Stimulated activated CD4-positive, alpha-beta T cell treated with anti-CD3 and anti-CD28 coated beads, TNF-alpha, amount 100 ng/mL, for 24 hours (primary cell): ENCODE results near the gene HELZ2.

Experiments used
- DNase-seq, 3 experiments: peaks; one replicate each; pipeline ENCODE4 v3.0.0-alpha.2; 2020; ENCODE audit warnings: low read depth in 3 of 3

The HELZ2 gene

DNA sequence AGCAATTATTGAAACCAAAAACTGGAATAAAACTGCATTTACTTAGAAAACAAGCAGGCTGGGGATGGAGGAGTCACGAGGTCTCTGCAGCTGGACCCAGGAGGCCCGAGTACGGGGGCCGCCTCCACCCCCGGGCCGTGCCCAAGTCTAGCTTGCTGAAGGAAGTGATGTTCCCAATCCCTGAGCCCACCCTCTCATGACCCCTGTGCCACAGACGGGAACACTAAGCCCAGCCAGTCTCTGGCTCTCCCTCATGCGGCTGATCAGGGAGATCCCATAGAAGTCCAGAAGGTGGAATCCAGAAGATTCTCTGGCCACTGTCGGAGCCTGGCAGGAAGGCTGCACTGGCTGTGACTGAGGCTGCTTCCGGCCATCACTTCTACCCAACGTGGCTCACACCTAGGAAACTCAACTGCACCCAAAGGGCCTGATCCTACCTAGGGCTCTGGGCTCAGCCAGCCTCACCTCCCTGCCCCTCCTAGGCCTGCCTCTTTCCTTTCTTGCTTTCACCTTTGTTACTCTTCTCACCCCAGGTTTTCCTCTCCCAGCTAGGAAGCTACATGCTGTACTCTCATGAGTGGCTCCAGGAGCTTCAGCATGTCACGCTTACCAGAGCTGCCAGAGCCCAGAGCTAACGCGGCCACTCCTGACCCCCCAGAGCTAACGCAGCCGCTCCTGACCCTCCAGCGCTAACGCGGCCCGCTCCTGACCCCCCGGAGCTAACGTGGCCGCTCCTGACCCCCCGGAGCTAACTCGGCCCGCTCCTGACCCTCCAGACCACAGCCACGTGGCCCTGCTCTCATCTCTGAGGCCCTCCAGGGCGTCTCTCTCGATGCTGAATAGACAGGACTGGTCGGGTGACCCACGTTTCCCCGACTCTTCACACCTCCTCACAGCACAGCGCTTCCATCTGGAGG lies 24.7 kb upstream of the HELZ2 start:
- no peak for DNase-seq

- DNase-seq = no peak
Observed at GRCh38 chr20:63597651-63598478, 23.8 kb upstream of the HELZ2 start.

- no peak for DNase-seq
Observed at GRCh38 chr20:63596423-63596822, 22.4 kb upstream of the HELZ2 start.

DNA sequence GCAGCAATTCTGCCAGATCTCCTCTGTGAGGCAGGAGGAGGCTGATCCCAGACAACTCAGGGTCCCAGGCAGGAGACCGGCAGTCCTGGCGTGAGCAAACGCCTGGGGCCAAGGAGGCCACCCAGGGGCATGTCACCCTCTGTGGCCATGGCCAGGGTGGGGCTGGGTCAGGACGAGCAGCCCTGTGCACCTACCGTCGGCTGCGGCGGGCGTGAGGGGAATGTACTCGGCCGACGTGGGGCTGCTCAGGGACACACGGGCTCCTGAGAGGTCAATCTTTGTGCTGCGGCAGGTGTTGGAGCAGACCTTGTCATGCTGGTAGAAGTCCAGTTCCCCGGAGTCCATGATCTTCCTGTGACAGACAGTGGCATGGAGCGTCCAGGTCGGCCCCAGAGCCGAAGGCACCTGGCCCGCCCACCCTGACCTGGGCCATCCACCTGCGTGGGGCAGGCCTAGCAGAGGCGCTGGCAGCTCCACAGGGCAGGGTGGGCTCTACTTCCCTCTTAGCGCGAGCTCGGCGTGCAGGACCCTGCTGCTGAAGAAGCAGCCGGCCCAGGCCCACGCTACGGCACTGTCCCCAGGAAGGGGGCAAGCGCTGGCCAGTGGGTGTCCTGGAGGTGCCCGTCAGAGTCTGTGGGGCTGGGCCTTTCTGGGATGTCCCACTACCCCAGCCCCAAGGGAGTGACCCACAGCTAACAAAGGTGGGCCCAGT lies 21.5 kb upstream of the HELZ2 start:
- no peak for DNase-seq

GRCh38 chr20:63594043-63594561 lies 20.1 kb upstream of the HELZ2 start:
- DNase-seq = no peak

DNA sequence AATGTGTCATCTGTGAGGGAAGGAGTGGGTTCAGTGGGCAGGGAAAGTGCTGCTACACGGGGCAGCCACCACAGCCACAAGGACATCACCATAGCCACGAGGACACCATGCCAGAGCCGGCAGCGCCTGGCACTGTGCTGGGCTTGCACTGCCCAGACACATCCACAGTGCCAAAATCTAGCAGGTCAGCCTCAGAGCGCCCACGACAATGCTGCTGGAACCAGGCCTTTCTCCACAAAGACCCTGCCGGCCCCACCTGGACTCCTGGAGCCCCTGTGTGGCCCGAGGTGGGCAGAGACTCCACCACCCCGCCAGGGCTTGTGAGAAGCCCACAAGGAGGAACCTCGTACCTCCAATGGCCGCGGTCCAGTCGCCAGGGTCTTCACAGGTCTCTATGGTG lies 18.6 kb upstream of the HELZ2 start:
- DNase-seq = no peak

GRCh38 chr20:63591786-63592355 lies 17.8 kb upstream of the HELZ2 start:
- no peak for DNase-seq

- no peak for DNase-seq
Observed at GRCh38 chr20:63591147-63591533, 17.1 kb upstream of the HELZ2 start.

- no peak for DNase-seq
Observed at GRCh38 chr20:63590218-63591146, 16.4 kb upstream of the HELZ2 start.

GRCh38 chr20:63589261-63590217 lies 15.5 kb upstream of the HELZ2 start:
- no peak for DNase-seq

DNA sequence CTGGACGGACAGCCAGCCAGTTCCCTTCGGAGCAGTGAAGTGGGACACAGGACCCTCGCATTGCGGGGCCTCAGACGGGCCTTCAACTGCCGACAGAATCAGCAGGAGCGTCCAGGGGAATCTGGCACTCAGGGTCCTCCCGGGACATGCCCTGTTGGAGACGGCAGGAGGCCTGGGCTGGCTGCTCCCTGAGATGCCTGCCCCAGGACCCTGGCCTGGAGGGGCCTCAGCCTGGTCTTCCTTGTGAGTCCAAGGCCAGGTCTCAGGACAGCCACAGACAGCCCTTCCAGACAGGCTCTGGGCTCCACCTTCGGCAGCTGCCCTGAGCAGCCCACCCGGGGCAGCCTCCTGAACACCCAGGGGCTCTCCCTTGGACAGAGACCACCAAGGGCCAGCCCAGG lies 14.6 kb upstream of the HELZ2 start:
- no peak for DNase-seq

- DNase-seq = no peak
Observed at GRCh38 chr20:63587776-63588591, 13.9 kb upstream of the HELZ2 start.

GRCh38 chr20:63587256-63587655 lies 13.2 kb upstream of the HELZ2 start:
- DNase-seq = no peak

GRCh38 chr20:63586797-63587196 lies 12.8 kb upstream of the HELZ2 start:
- no peak for DNase-seq

GRCh38 chr20:63585616-63586565 lies 11.9 kb upstream of the HELZ2 start:
- no peak for DNase-seq

DNA sequence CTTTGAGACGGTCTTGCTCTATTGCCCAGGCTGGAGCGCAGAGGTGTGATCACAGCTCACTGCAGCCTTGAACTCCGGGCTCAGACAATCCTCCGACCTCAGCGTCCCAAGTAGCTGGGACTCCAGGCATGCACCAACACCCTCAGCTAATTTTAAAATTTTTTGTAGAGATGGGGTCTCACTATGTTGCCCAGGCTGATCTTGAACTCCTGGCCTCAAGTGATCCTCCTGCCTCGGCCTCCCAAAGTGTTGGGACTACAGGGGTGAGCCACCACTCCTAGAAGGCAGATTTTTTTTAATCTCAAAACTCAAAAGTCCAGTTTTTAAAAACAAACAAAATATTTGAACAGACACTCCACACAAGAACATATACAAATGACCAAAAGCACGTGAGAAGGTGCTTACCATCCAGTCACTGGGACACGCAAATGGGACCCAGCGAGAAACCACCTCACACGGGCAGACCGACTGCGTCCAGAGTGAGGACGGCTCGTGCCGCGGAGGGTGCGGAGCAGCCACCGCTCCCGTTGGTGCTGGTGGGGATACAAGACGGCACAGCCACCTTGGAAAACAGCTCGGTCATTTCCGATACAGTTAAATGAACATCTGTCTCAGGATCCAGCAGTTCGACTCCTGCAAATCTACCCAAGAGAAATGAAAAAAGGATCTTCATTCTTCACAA lies 8.5 kb upstream of the HELZ2 start:
- no peak for DNase-seq
